ENCODE results near the gene POLRMT. TPM values are rescaled to one million over a fixed set of nuclear protein-coding genes. Genes with fewer than 3 reads are reported as not detected.

The POLRMT gene
- polyA plus RNA-seq, 1 of the 3 experiments (the other 2 are of a cell fraction) = 38.2 TPM

- TF ChIP-seq TAF1 (IDR thresholded peaks at IDR 0.05; ENCODE audit: borderline replicate concordance, low read depth, low read length) (no peak), RFX5 (IDR thresholded peaks at IDR 0.05; ENCODE audit: low read length) (no peak), NRF1 (IDR thresholded peaks at IDR 0.05; ENCODE audit: low read depth, low read length) (no peak), SIN3A (IDR thresholded peaks at IDR 0.05; ENCODE audit: borderline replicate concordance, low read depth, low read length) (no peak), FOXJ3 (CRISPR knock-in tag; IDR thresholded peaks at IDR 0.05) (no peak)
- TF ChIP-seq, protein P1, sequence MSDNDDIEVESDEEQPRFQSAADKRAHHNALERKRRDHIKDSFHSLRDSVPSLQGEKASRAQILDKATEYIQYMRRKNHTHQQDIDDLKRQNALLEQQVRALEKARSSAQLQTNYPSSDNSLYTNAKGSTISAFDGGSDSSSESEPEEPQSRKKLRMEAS (IDR thresholded peaks at IDR 0.05; ENCODE audit: low read depth) = no peak
- TF ChIP-seq, protein P2, sequence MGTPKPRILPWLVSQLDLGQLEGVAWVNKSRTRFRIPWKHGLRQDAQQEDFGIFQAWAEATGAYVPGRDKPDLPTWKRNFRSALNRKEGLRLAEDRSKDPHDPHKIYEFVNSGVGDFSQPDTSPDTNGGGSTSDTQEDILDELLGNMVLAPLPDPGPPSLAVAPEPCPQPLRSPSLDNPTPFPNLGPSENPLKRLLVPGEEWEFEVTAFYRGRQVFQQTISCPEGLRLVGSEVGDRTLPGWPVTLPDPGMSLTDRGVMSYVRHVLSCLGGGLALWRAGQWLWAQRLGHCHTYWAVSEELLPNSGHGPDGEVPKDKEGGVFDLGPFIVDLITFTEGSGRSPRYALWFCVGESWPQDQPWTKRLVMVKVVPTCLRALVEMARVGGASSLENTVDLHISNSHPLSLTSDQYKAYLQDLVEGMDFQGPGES (IDR thresholded peaks at IDR 0.05; ENCODE audit: low read depth, low read length) = no peak
Observed at GRCh38 chr19:593055-593454, 40.3 kb downstream of the POLRMT start (continued).

- H3K9ac ChIP-seq = no peak overlapping the region
- ChIA-PET POLR2A (no interaction called here), CTCF (interaction anchor here (0.6 to 2.1 kb wide), 4 partner anchors 12 to 61 kb away, joined by 3 to 5 read pairs (median 4); no protein-coding TSS in a partner anchor)
- TF ChIP-seq, protein P1 (IDR thresholded peaks at IDR 0.05; ENCODE audit: low read depth) = no peak
- H3K9me2 ChIP-seq = no peaks in the 10 kb centered on the region
- H4K20me1 ChIP-seq (ENCODE audit: insufficient read depth) = peaks cover 52% of the 10 kb centered on the region
- no peak for DNase-seq
- no peaks in the 10 kb centered on the region for H3K27me3 ChIP-seq (ENCODE audit: insufficient read depth)
- H3K4me1 ChIP-seq (ENCODE audit: control insufficient read depth in 1 of 2, insufficient read depth in 2 of 2, low read depth in 1 of 2, low read length in 1 of 2) = peaks cover 4 to 23% of the 10 kb centered on the region in 2 experiments; a peak in 1 of 4 replicates
- no peaks in the 10 kb centered on the region for H3K36me3 ChIP-seq (replicated peaks in 1 of 2; ENCODE audit: control insufficient read depth in 1 of 2, insufficient read depth in 2 of 2, low read length in 1 of 2)
- H3K4me2 ChIP-seq = no peak overlapping the region
- no peak overlapping the region for H3K4me3 ChIP-seq (ENCODE audit: low read depth in 2 of 2, low read length in 1 of 2)
- peaks cover 7% of the 10 kb centered on the region; the same call in 1 of the 2 replicates for H3K79me2 ChIP-seq (ENCODE audit: insufficient read depth)
- H3K9me3 ChIP-seq = no peaks in the 10 kb centered on the region
- H3K27ac ChIP-seq (ENCODE audit: low read depth in 2 of 2, low read length in 1 of 2) = no peak overlapping the region
- peaks cover 2% of the 10 kb centered on the region for H3F3A ChIP-seq (replicated peaks; ENCODE audit: insufficient read depth)
- no peak overlapping the region for H2AFZ ChIP-seq (ENCODE audit: low read depth)
- WGBS (ENCODE audit: low lambda C conversion rate) = 88% methylated on average over 12 of the region's 19 CpGs
Observed at GRCh38 chr19:592101-592500, 41.2 kb downstream of the POLRMT start.

DNA sequence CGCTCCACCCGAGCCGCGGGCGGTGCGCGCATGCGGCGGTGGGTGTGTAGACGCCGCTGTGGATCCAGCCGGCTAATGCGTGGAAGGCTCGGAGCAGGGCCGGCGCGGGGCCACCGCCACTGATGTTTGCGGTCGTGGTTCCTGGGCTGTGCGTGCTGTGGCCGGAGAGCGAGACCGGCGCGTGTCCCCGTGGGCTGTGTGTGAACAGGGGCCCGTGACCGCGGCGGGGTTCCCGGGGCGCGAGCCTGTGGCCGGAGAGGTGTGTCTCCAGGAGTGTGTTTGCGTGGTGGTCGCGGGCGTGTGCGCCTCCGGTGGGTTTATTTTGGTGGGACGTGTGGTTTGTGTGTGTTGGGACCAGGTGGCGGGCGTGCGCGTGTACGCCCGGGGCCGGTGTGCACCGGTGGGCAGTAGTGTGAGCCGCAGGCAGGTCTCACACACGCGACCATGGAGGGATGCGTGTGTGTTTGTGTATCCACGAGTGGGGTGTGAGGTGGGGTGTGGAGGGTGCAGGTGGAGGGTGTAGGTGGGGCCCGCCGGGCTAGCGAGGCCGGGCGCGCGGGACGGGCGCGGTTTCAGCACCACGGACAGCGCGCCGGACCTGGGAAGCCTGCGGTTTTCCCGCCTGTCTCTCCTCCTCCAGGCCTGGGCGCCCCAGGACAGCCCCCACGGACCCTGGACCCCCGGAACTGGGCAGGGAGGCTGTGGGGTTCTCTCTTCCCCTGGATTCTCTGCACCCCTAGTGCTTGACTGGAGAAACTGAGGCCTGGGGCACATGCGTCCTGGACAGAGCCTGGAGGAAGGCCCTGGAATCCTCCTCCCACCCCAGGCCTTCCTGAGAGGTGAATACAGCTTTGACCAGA, 42.0 kb downstream of the POLRMT start:
- no peak for DNase-seq
- Histone ChIP-seq H3K4me2 (peak overlapping the region; percentile 79), H4K20me1 (ENCODE audit: insufficient read depth) (peaks cover 51% of the 10 kb centered on the region), H3K27ac (ENCODE audit: low read depth in 2 of 2, low read length in 1 of 2) (no peak overlapping the region), H3K36me3 (replicated peaks in 1 of 2; ENCODE audit: control insufficient read depth in 1 of 2, insufficient read depth in 2 of 2, low read length in 1 of 2) (no peaks in the 10 kb centered on the region), H3K9ac (no peak overlapping the region), H3K9me3 (no peaks in the 10 kb centered on the region), H3K79me2 (ENCODE audit: insufficient read depth) (peaks cover 4% of the 10 kb centered on the region; the same call in 1 of the 2 replicates), H3K27me3 (ENCODE audit: insufficient read depth) (no peaks in the 10 kb centered on the region), H2AFZ (ENCODE audit: low read depth) (no peak overlapping the region), H3K4me1 (ENCODE audit: control insufficient read depth in 1 of 2, insufficient read depth in 2 of 2, low read depth in 1 of 2, low read length in 1 of 2) (peaks cover 4 to 23% of the 10 kb centered on the region in 2 experiments; a peak in 1 of 4 replicates), H3K9me2 (no peaks in the 10 kb centered on the region), H3F3A (replicated peaks; ENCODE audit: insufficient read depth) (peaks cover 9% of the 10 kb centered on the region), H3K4me3 (ENCODE audit: low read depth in 2 of 2, low read length in 1 of 2) (peak overlapping the region; percentile 50 to 67; a peak in 3 of 4 replicates)
- POLR2A ChIA-PET = no interaction called here
- TF ChIP-seq, protein P3, sequence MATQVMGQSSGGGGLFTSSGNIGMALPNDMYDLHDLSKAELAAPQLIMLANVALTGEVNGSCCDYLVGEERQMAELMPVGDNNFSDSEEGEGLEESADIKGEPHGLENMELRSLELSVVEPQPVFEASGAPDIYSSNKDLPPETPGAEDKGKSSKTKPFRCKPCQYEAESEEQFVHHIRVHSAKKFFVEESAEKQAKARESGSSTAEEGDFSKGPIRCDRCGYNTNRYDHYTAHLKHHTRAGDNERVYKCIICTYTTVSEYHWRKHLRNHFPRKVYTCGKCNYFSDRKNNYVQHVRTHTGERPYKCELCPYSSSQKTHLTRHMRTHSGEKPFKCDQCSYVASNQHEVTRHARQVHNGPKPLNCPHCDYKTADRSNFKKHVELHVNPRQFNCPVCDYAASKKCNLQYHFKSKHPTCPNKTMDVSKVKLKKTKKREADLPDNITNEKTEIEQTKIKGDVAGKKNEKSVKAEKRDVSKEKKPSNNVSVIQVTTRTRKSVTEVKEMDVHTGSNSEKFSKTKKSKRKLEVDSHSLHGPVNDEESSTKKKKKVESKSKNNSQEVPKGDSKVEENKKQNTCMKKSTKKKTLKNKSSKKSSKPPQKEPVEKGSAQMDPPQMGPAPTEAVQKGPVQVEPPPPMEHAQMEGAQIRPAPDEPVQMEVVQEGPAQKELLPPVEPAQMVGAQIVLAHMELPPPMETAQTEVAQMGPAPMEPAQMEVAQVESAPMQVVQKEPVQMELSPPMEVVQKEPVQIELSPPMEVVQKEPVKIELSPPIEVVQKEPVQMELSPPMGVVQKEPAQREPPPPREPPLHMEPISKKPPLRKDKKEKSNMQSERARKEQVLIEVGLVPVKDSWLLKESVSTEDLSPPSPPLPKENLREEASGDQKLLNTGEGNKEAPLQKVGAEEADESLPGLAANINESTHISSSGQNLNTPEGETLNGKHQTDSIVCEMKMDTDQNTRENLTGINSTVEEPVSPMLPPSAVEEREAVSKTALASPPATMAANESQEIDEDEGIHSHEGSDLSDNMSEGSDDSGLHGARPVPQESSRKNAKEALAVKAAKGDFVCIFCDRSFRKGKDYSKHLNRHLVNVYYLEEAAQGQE (IDR thresholded peaks at IDR 0.05; ENCODE audit: low read depth, low read length) = peak; percentile 94
- no peak for TF ChIP-seq RAD21 (IDR thresholded peaks at IDR 0.05; ENCODE audit: low read length)
- 88% methylated on average over 41 of the region's 75 CpGs for WGBS (ENCODE audit: low lambda C conversion rate)
- CTCF ChIA-PET = interaction anchor here (0.6 to 2.1 kb wide), 4 partner anchors 13 to 61 kb away, joined by 3 to 5 read pairs (median 4); no protein-coding TSS in a partner anchor

Data from SK-N-SH (cell line).